ENCODE measurements around the gene RSPO1.

- TF ChIP-seq POLR2A (IDR thresholded peaks at IDR 0.05; ENCODE audit: low read depth, low read length) (peak; percentile 96), EZH2 (IDR thresholded peaks at IDR 0.05; ENCODE audit: borderline replicate concordance, control insufficient read depth, low read depth, low read length) (no peak)
Observed at GRCh38 chr1:37595440-37596181, 39.1 kb downstream of the RSPO1 start, which contains the start of gene GNL2.
